Endothelial cell of umbilical vein (primary cell): Measurements from ENCODE around the gene AQP2. TPM values are rescaled to one million over a fixed set of nuclear protein-coding genes. Genes with fewer than 3 reads are reported as not detected.

Experiments
- BruUV-seq: library from RNA; stranded (reverse); fragments of 400-500 nt; replicated peaks from 2 replicates; lab custom pipeline; 2021; lab: Mats Ljungman, UMichigan
- CTCF ChIA-PET: fragments of 300-600, 350-600 bp; sonication (Branson Sonifier 250); formaldehyde crosslinking; loops from one replicate; lab custom pipeline; 2021; ENCODE audit warnings: antibody characterized with exemption, inconsistent platforms; lab: Charles Lee
- POLR2A ChIA-PET: fragments of 300-600, 350-600 bp; sonication (Branson Sonifier 250); formaldehyde crosslinking; loops from one replicate; lab custom pipeline; 2021; ENCODE audit warnings: antibody characterized with exemption, inconsistent platforms; lab: Charles Lee
- DNase-seq: peaks from one replicate; pipeline ENCODE4 v3.0.0-alpha.2; 2011; ENCODE audit warnings: low read depth, low spot score
- FAIRE-seq: peaks from 2 replicates; lab custom pipeline; 2011; peaks lifted over from hg19 to GRCh38; lab: Jason Lieb, UNC
- H2AFZ ChIP-seq: 2 replicates; pipeline ENCODE4 v1.6.0; 2012; ENCODE audit warnings: low read depth, low read length, control low read depth, inconsistent platforms
- H3K27ac ChIP-seq: 2 replicates; pipeline ENCODE4 v1.5.1; 2011; ENCODE audit warnings: low read depth, mild to moderate bottlenecking, control low read depth, low read length, moderate library complexity; ENCODE audit not compliant: insufficient read depth
- H3K27me3 ChIP-seq, 2 experiments: 2 replicates each; pipeline versions ENCODE4 v1.6.0 to v1.6.1; 2011; ENCODE audit warnings: low read length in 2 of 2, mixed read lengths in 1 of 2; ENCODE audit not compliant: control insufficient read depth in 2 of 2, insufficient read depth in 2 of 2
- H3K36me3 ChIP-seq, 2 experiments: 2 replicates in 1 of 2; 3 replicates in 1 of 2; pipeline ENCODE4 v1.5.1; 2011; ENCODE audit warnings: low read length in 2 of 2, mild to moderate bottlenecking in 1 of 2, moderate library complexity in 1 of 2; ENCODE audit not compliant: control insufficient read depth in 2 of 2, insufficient read depth in 2 of 2; ENCODE audit errors: extremely low read depth in 1 of 2
- H3K4me1 ChIP-seq: 3 replicates; pipeline ENCODE4 v1.5.1; 2011; ENCODE audit warnings: mild to moderate bottlenecking, low read length; ENCODE audit not compliant: control insufficient read depth, insufficient read depth; ENCODE audit errors: extremely low read depth
- H3K4me2 ChIP-seq: 2 replicates; pipeline ENCODE4 v1.6.1; 2011; ENCODE audit warnings: low read length, control low read depth, mixed read lengths; ENCODE audit not compliant: insufficient read depth
- H3K4me3 ChIP-seq, 3 experiments: fragments of 200-600 bp in 1 of 3; sonication (generic), shearing (Covaris generic) in 1 of 3; replicated peaks in 1 of 3; 2 replicates each; pipeline ENCODE4 v1.5.1; 2011 to 2016; ENCODE audit warnings: control low read depth in 3 of 3, low read length in 3 of 3, mild to moderate bottlenecking in 2 of 3, inconsistent platforms in 1 of 3, low read depth in 1 of 3, moderate library complexity in 1 of 3; ENCODE audit not compliant: insufficient read depth in 1 of 3
- H3K79me2 ChIP-seq: 2 replicates; pipeline ENCODE4 v1.6.0; 2012; ENCODE audit warnings: low read length, inconsistent platforms; ENCODE audit not compliant: control insufficient read depth, insufficient read depth
- H3K9ac ChIP-seq: replicated peaks from 2 replicates; pipeline ENCODE3; 2011; ENCODE audit warnings: low read length, control low read depth; ENCODE audit not compliant: insufficient read depth; ENCODE audit errors: extremely low read depth
- H3K9me1 ChIP-seq: replicated peaks from 3 replicates; pipeline ENCODE4 v1.6.0; 2011; ENCODE audit warnings: mild to moderate bottlenecking, low read length; ENCODE audit not compliant: control insufficient read depth, insufficient read depth; ENCODE audit errors: extremely low read depth
- H3K9me3 ChIP-seq: replicated peaks from 2 replicates; pipeline ENCODE4 v1.5.1; 2012; ENCODE audit warnings: low read length, inconsistent platforms; ENCODE audit not compliant: control insufficient read depth, insufficient read depth
- H4K20me1 ChIP-seq: replicated peaks from 2 replicates; pipeline ENCODE3; 2011; ENCODE audit warnings: mild to moderate bottlenecking, low read length; ENCODE audit not compliant: control insufficient read depth, insufficient read depth; ENCODE audit errors: extremely low read depth
- EZH2 ChIP-seq: IDR thresholded peaks from 2 replicates; pipeline ENCODE4 v1.6.1; 2012; ENCODE audit warnings: borderline replicate concordance, low read depth, mild to moderate bottlenecking, moderate library complexity, low read length, inconsistent platforms; ENCODE audit not compliant: severe bottlenecking
- FOS ChIP-seq: IDR thresholded peaks from 2 replicates; pipeline ENCODE4 v1.6.1; 2011; ENCODE audit warnings: mild to moderate bottlenecking, low read length, moderate library complexity, borderline replicate concordance; ENCODE audit not compliant: insufficient read depth
- GATA2 ChIP-seq: IDR thresholded peaks from 2 replicates; pipeline ENCODE4 v1.7.0; 2011; ENCODE audit warnings: low read depth, mild to moderate bottlenecking, moderate library complexity, mixed read lengths, low read length; ENCODE audit not compliant: insufficient read length, insufficient read depth
- JUN ChIP-seq: IDR thresholded peaks from 2 replicates; pipeline ENCODE4 v1.6.1; 2011; ENCODE audit warnings: borderline replicate concordance, low read depth; ENCODE audit not compliant: insufficient read length, insufficient read depth
- MAX ChIP-seq: IDR thresholded peaks from 2 replicates; pipeline ENCODE4 v1.6.1; 2011; ENCODE audit not compliant: insufficient read depth, insufficient read length
- MYC ChIP-seq: IDR thresholded peaks from one replicate; pipeline ENCODE4 v1.6.1; 2011; ENCODE audit warnings: mild to moderate bottlenecking, low read depth, low read length
- POLR2A ChIP-seq: IDR thresholded peaks from 2 replicates; pipeline ENCODE4 v1.6.1; 2012; ENCODE audit warnings: low read depth, mild to moderate bottlenecking, control low read depth, low read length
- POLR2AphosphoS5 ChIP-seq: IDR thresholded peaks from 2 replicates; pipeline ENCODE4 v1.6.1; 2012; ENCODE audit warnings: low read depth, mild to moderate bottlenecking, control low read depth, low read length, moderate library complexity; ENCODE audit not compliant: insufficient read depth
- dilution Hi-C: fragments of 300-500 bp; cut with MboI; formaldehyde crosslinking; loops from one replicate; pipeline ENCODE4 v1.15.0; 2019; ENCODE audit warnings: low sequenced_read_pairs; ENCODE audit not compliant: extremely low pct_ligation_motif_present
- intact Hi-C: fragments of 100-400 bp; cut with micrococcal nuclease; formaldehyde crosslinking; loops from one replicate; pipeline ENCODE4 v1.10.0; 2022
- polyA plus RNA-seq, 4 experiments: library from polyadenylated mRNA; depleted of rRNA in 3 of 4; stranded (reverse) in 3 of 4; unstranded in 1 of 4; fragments of >200 nt; gene quantifications; 2 replicates each; pipeline versions ENCODE4 v1.2.1 to v1.2.3, GENCODE V29; 2011 to 2012; ENCODE audit warnings: missing spikeins in 1 of 4
- total RNA-seq: library from RNA; stranded (reverse); gene quantifications from 2 replicates; pipeline ENCODE4 v1.2.3, GENCODE V29; 2021
- TF ChIP-seq, protein P1 (sequence below), 2 donors: IDR thresholded peaks; 1 replicate in 1 of 2; 2 replicates in 1 of 2; pipeline ENCODE4 v1.5.1; 2011; ENCODE audit warnings: low read length in 2 of 2, mild to moderate bottlenecking in 2 of 2, moderate library complexity in 2 of 2, control low read depth in 1 of 2, inconsistent platforms in 1 of 2, low read depth in 1 of 2; ENCODE audit not compliant: insufficient read depth in 1 of 2; ENCODE audit errors: extremely low read depth in 1 of 2

Gene AQP2
- total and polyA plus RNA-seq, 2 donors (not counting 3 experiments of a cell fraction or from before 2014, with no cell fraction given), result not detected

DNA sequence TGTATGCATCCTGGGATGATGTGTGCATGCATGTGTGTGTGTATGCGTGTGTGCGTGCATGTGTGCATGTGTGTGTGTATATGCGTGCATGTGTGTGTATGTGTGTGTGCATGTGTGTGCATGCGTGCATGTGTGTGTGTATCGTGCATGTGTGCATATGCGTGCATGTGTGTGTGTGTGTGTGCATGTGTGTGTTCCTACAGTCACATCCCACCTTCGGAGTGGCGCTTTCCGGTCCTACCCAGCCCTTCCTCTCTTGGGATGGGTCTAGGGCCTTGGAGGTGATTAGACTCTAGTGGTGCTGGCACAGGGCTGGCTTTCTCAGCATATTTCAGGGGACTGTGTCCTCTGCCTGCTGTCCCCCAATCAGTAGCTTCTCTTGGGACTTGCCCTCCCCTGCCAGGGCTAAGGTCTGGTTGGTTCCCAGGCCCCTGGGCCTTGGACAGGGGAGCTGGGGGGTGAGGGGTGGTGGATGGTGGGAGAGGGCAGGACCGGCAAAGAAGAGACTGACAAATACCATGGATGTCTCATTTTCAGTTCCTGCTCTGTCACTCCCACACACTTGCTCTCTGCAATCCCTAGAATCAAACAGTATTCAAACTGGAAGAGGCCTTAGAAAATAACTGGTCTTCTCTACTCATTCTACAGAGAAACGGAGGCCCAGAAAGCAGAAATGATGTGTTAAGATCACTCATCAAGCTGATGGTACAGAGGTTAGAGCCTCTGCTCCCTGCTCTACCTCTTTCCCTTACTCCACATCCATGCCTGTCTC is 24.9 kb upstream of the AQP2 start:
- Histone ChIP-seq H3K36me3 (no peaks in the 10 kb centered on the region), H4K20me1 (no peaks in the 10 kb centered on the region), H3K79me2 (no peaks in the 10 kb centered on the region), H3K9ac (no peak overlapping the region), H3K9me1 (no peaks in the 10 kb centered on the region), H3K27ac (no peak overlapping the region), H3K27me3 (no peaks in the 10 kb centered on the region), H3K4me2 (no peak overlapping the region), H3K4me1 (peaks cover 6% of the 10 kb centered on the region), H2AFZ (no peak overlapping the region), H3K4me3 (no peak overlapping the region), H3K9me3 (no peaks in the 10 kb centered on the region)
- TF ChIP-seq POLR2A, result no peak
- peak; percentile 22 for TF ChIP-seq MAX
- TF ChIP-seq GATA2, result no peak
- ChIA-PET CTCF (no interaction called here), POLR2A (no interaction called here)
- intact Hi-C loops, result no loop called here
- DNase-seq (no peak), FAIRE-seq (no peak)
- BruUV-seq, result no TSS peak
- dilution Hi-C loops, result no loop called here

DNA sequence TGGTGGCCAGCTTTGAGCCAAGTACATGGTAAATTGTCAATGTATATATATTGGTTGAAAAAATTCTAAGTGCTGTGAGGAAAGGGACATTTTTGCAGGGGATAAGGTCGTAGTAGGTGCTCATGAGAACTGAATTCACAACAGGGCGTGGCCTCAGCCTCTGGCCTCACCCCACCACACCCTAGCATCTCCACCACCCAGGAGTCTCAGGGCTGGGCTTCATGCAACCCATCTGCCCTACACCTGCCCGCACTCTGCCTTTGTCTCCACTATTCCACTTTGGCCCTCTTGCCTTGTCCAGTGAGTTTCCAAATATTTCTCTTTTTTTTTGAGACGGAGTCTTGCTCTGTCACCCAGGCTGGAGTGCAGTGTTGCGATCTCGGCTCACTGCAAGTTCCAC is 22.1 kb upstream of the AQP2 start:
- H2AFZ ChIP-seq, result no peak overlapping the region
- no peak overlapping the region for H3K9ac ChIP-seq
- no peak overlapping the region for H3K4me2 ChIP-seq
- no peaks in the 10 kb centered on the region for H3K9me3 ChIP-seq
- H3K4me1 ChIP-seq, result no peaks in the 10 kb centered on the region
- H3K36me3 ChIP-seq, result no peaks in the 10 kb centered on the region
- H3K79me2 ChIP-seq, result no peaks in the 10 kb centered on the region
- H4K20me1 ChIP-seq, result no peaks in the 10 kb centered on the region
- DNase-seq, result no peak
- intact Hi-C loops, result no loop called here
- no peak overlapping the region for H3K27ac ChIP-seq
- POLR2A ChIA-PET, result no interaction called here
- dilution Hi-C loops, result no loop called here
- H3K4me3 ChIP-seq, result no peak overlapping the region
- TF ChIP-seq, protein P1, sequence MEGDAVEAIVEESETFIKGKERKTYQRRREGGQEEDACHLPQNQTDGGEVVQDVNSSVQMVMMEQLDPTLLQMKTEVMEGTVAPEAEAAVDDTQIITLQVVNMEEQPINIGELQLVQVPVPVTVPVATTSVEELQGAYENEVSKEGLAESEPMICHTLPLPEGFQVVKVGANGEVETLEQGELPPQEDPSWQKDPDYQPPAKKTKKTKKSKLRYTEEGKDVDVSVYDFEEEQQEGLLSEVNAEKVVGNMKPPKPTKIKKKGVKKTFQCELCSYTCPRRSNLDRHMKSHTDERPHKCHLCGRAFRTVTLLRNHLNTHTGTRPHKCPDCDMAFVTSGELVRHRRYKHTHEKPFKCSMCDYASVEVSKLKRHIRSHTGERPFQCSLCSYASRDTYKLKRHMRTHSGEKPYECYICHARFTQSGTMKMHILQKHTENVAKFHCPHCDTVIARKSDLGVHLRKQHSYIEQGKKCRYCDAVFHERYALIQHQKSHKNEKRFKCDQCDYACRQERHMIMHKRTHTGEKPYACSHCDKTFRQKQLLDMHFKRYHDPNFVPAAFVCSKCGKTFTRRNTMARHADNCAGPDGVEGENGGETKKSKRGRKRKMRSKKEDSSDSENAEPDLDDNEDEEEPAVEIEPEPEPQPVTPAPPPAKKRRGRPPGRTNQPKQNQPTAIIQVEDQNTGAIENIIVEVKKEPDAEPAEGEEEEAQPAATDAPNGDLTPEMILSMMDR (IDR thresholded peaks at IDR 0.05; ENCODE audit: extremely low read depth in 1 of 2, insufficient read depth in 1 of 2, low read depth in 1 of 2, low read length in 2 of 2), result no peak
- TF ChIP-seq JUN, result no peak
- no peak for TF ChIP-seq MAX
- TF ChIP-seq POLR2AphosphoS5, result no peak
- TF ChIP-seq POLR2A, result no peak
- no peak for TF ChIP-seq FOS
- no peak for TF ChIP-seq MYC
- no peak for TF ChIP-seq GATA2
- TF ChIP-seq EZH2, result no peak
- CTCF ChIA-PET, result interaction anchor here (0.7 to 1.6 kb wide), 6 partner anchors 11 to 60 kb away, joined by 3 to 7 read pairs (median 4); no protein-coding TSS in a partner anchor
- H3K27me3 ChIP-seq, result no peaks in the 10 kb centered on the region
- no TSS peak for BruUV-seq
- no peaks in the 10 kb centered on the region for H3K9me1 ChIP-seq
- FAIRE-seq, result no peak
